Measurements from ENCODE around the gene TYMP. TPM values are rescaled to one million over a fixed set of nuclear protein-coding genes. Genes with fewer than 3 reads are reported as not detected.

Gene TYMP
- total and polyA plus RNA-seq, 10 of the 15 experiments (the other 5 are each of a cell fraction or from before 2014, with no cell fraction given): 0.42 to 57.8 (median 24.6) TPM

- peak; percentile 35 for FAIRE-seq
- no peaks in the 10 kb centered on the region for H4K20me1 ChIP-seq (ENCODE audit: control insufficient read depth, insufficient read depth)
- no peak overlapping the region for H3K4me2 ChIP-seq (ENCODE audit: control insufficient read depth, insufficient read depth)
- no peak for TF ChIP-seq SPI1 (IDR thresholded peaks at IDR 0.05; ENCODE audit: borderline replicate concordance, insufficient read depth, low read depth, low read length)
- no peak for TF ChIP-seq IKZF1 (conservative IDR thresholded peaks at IDR 0.05)
- TF ChIP-seq MLLT1 (IDR thresholded peaks at IDR 0.05): no peak
- no peak for TF ChIP-seq CEBPZ (IDR thresholded peaks at IDR 0.05; ENCODE audit: low read depth, low read length)
- no peak for TF ChIP-seq NFXL1 (IDR thresholded peaks at IDR 0.05; ENCODE audit: borderline replicate concordance)
- TF ChIP-seq E2F8 (IDR thresholded peaks at IDR 0.05; ENCODE audit: low read depth, partially characterized antibody): no peak
- TF ChIP-seq MTA2 (IDR thresholded peaks at IDR 0.05; ENCODE audit: low read depth): no peak
- no peak for TF ChIP-seq ELK1 (IDR thresholded peaks at IDR 0.05; ENCODE audit: low read depth, low read length)
- H2AFZ ChIP-seq (ENCODE audit: control insufficient read depth, low read depth, low read length): no peak overlapping the region
- no peak overlapping the region for H3K9ac ChIP-seq (ENCODE audit: control insufficient read depth, insufficient read depth, low read length)
- H3K27me3 ChIP-seq (replicated peaks in 1 of 2; ENCODE audit: control insufficient read depth in 2 of 2, insufficient read depth in 2 of 2, low read length in 1 of 2): peaks cover 0 to 1% of the 10 kb centered on the region in 2 experiments; a peak in 1 of 4 replicates
- H3K27ac ChIP-seq (ENCODE audit: control insufficient read depth, insufficient read depth): no peak overlapping the region
- no peak overlapping the region for H3K4me3 ChIP-seq
- ChIA-PET CTCF (interaction anchor here (0.8 to 2.2 kb wide), 6 partner anchors 10 to 75 kb away, joined by 3 to 9 read pairs (median 6); partner anchors contain the start of gene SCO2), POLR2A (interaction anchor here (0.9 to 2.5 kb wide), 8 partner anchors 9 to 74 kb away, joined by 3 to 15 read pairs (median 9); partner anchors contain the start of genes LMF2, NCAPH2, SCO2 and TYMP), RAD21 (ENCODE audit: unreplicated experiment) (interaction anchor here (0.9 to 2.1 kb wide), 5 partner anchors 8 to 74 kb away, joined by 3 to 16 read pairs (median 7); partner anchors contain the start of gene SCO2), SMC1A (ENCODE audit: uncharacterized antibody, unreplicated experiment) (interaction anchor here (1.2 to 2.4 kb wide), 6 partner anchors 7 to 73 kb away, joined by 4 to 14 read pairs (median 6); partner anchors contain the start of genes SCO2 and SYCE3)
- H3K4me1 ChIP-seq (ENCODE audit: control insufficient read depth, insufficient read depth, low read length): peaks cover 29% of the 10 kb centered on the region
- DNase-seq (ENCODE audit: low read depth, low spot score): no peak
- intact Hi-C loops (cut with micrococcal nuclease; ENCODE audit: unreplicated experiment): no loop called here
- BruUV-seq (replicated peaks): no TSS peak
- in situ Hi-C loops (cut with MboI): no loop called here
- no peak for ATAC-seq
- H3K79me2 ChIP-seq (ENCODE audit: control insufficient read depth, insufficient read depth, low read length): peaks cover under 1% of the 10 kb centered on the region; the same call in 1 of the 2 replicates
- no peaks in the 10 kb centered on the region for H3K36me3 ChIP-seq (ENCODE audit: control insufficient read depth in 2 of 2, insufficient read depth in 2 of 2, low read length in 1 of 2)
- no peaks in the 10 kb centered on the region for H3K9me3 ChIP-seq (replicated peaks; ENCODE audit: control insufficient read depth, insufficient read depth, low read length)
- over 99% methylated on average over 31 of the region's 35 CpGs for WGBS (ENCODE audit: insufficient coverage, insufficient replicate concordance, low lambda C conversion rate, missing lambda C conversion rate)
These were observed 17.6 kb upstream of the TYMP start for GRCh38 chr22:50547263-50547985.
